Cardiac fibroblast (primary cell): ENCODE results near the gene CHRM2.

Source experiments
- DNase-seq, 2 donors: peaks; one replicate each; pipeline versions ENCODE4 v3.0.0 to v3.0.0-alpha.2; 2010; ENCODE audit warnings: low read depth in 2 of 2
- H3K4me3 ChIP-seq, 2 donors: replicated peaks in 1 of 2; 1 replicate in 1 of 2; 2 replicates in 1 of 2; pipeline ENCODE4 v1.5.1; 2011; ENCODE audit warnings: low read depth in 2 of 2, low read length in 2 of 2, mild to moderate bottlenecking in 2 of 2, moderate library complexity in 1 of 2
- TF ChIP-seq, protein P1 (sequence below): IDR thresholded peaks from one replicate; pipeline ENCODE4 v1.5.1; 2011; ENCODE audit warnings: low read depth, mild to moderate bottlenecking, low read length, inconsistent platforms

The CHRM2 gene

GRCh38 chr7:136877509-136877908 lies 9.1 kb downstream of the CHRM2 start:
- TF ChIP-seq, protein P1, sequence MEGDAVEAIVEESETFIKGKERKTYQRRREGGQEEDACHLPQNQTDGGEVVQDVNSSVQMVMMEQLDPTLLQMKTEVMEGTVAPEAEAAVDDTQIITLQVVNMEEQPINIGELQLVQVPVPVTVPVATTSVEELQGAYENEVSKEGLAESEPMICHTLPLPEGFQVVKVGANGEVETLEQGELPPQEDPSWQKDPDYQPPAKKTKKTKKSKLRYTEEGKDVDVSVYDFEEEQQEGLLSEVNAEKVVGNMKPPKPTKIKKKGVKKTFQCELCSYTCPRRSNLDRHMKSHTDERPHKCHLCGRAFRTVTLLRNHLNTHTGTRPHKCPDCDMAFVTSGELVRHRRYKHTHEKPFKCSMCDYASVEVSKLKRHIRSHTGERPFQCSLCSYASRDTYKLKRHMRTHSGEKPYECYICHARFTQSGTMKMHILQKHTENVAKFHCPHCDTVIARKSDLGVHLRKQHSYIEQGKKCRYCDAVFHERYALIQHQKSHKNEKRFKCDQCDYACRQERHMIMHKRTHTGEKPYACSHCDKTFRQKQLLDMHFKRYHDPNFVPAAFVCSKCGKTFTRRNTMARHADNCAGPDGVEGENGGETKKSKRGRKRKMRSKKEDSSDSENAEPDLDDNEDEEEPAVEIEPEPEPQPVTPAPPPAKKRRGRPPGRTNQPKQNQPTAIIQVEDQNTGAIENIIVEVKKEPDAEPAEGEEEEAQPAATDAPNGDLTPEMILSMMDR = no peak

GRCh38 chr7:136877990-136878389 lies 9.5 kb downstream of the CHRM2 start:
- DNase-seq = no peak
- TF ChIP-seq, protein P1 = no peak
- no peak overlapping the region for H3K4me3 ChIP-seq

More at GRCh38 chr7:136877509-136877908, 9.1 kb downstream of the CHRM2 start:
- H3K4me3 ChIP-seq = no peak overlapping the region
- no peak for DNase-seq

- DNase-seq = no peak
- TF ChIP-seq, protein P1 = no peak
- no peak overlapping the region for H3K4me3 ChIP-seq
Observed at GRCh38 chr7:136878878-136879277, 10.4 kb downstream of the CHRM2 start.

- H3K4me3 ChIP-seq = no peak overlapping the region
- TF ChIP-seq, protein P1 = no peak
- peak in 1 of 2 donors; percentile 13 for DNase-seq
Observed at GRCh38 chr7:136883046-136883445, 14.6 kb downstream of the CHRM2 start.

- DNase-seq = no peak
- no peak overlapping the region for H3K4me3 ChIP-seq
Observed at GRCh38 chr7:136884492-136884891, 16.0 kb downstream of the CHRM2 start.

GRCh38 chr7:136887317-136887716 lies 18.9 kb downstream of the CHRM2 start:
- DNase-seq = no peak
- no peak overlapping the region for H3K4me3 ChIP-seq
- TF ChIP-seq, protein P1 = no peak

More at GRCh38 chr7:136884492-136884891, 16.0 kb downstream of the CHRM2 start:
- TF ChIP-seq, protein P1 = no peak

GRCh38 chr7:136890399-136890798 lies 21.9 kb downstream of the CHRM2 start:
- TF ChIP-seq, protein P1 = no peak
- no peak overlapping the region for H3K4me3 ChIP-seq
- DNase-seq = peak in 1 of 2 donors; percentile 21
